B cell (primary cell): ENCODE results near the gene DIPK1A. TPM values are rescaled to one million over a fixed set of nuclear protein-coding genes. Genes with fewer than 3 reads are reported as not detected.
A peak's percentile ranks its signal among the peaks of the same experiment; 100 is the strongest.

ENCODE experiments used
- ATAC-seq: fragments of 200-7000 bp; cut with Tn5 transposase; one replicate; pipeline ENCODE4 v1.10.0; 2021; ENCODE audit warnings: low read depth, mild to moderate bottlenecking, moderate number of reproducible peaks, moderate library complexity
- CTCF ChIA-PET: fragments of 350-600 bp; sonication (Branson Sonifier 250); formaldehyde crosslinking; loops from one replicate; lab custom pipeline; 2021; ENCODE audit warnings: antibody characterized with exemption, inconsistent platforms; lab: Charles Lee
- POLR2A ChIA-PET: fragments of 350-600 bp; sonication (Branson Sonifier 250); formaldehyde crosslinking; loops from one replicate; lab custom pipeline; 2021; ENCODE audit warnings: antibody characterized with exemption; lab: Charles Lee
- DNase-seq: peaks from one replicate; pipeline ENCODE4 v3.0.0; 2013
- H2AFZ ChIP-seq: 2 replicates; pipeline ENCODE4 v1.6.1; 2012; ENCODE audit warnings: mild to moderate bottlenecking, low read depth, low read length; ENCODE audit not compliant: insufficient read depth, poor library complexity, severe bottlenecking
- H3K27ac ChIP-seq, 2 donors: 1 replicate in 1 of 2; 2 replicates in 1 of 2; pipeline ENCODE4 v1.5.1; 2012 to 2013; ENCODE audit warnings: low read length in 2 of 2, mild to moderate bottlenecking in 2 of 2, moderate library complexity in 1 of 2
- H3K27me3 ChIP-seq, 4 experiments: fragments of 200-600 bp in 1 of 4; sonication (generic) in 1 of 4; replicated peaks in 1 of 4; 1 replicate in 2 of 4; 2 replicates in 2 of 4; pipeline versions ENCODE4 v1.6.1 to v1.7.0; 2013 to 2016; ENCODE audit warnings: low read length in 3 of 4, mild to moderate bottlenecking in 2 of 4, mixed read lengths in 1 of 4, moderate library complexity in 1 of 4; ENCODE audit not compliant: insufficient read depth in 4 of 4, control insufficient read depth in 3 of 4; ENCODE audit errors: control extremely low read depth in 1 of 4
- H3K36me3 ChIP-seq, 2 experiments: replicated peaks in 1 of 2; 1 replicate in 1 of 2; 2 replicates in 1 of 2; pipeline versions ENCODE4 v1.6.1 to v1.7.1; 2013; ENCODE audit warnings: low read length in 1 of 2; ENCODE audit not compliant: insufficient read depth in 2 of 2, control insufficient read depth in 1 of 2; ENCODE audit errors: control extremely low read depth in 1 of 2, extremely low read depth in 1 of 2
- H3K4me1 ChIP-seq, 2 donors: fragments of 200-600 bp in 1 of 2; sonication (generic) in 1 of 2; 1 replicate in 1 of 2; 2 replicates in 1 of 2; pipeline versions ENCODE4 v1.5.1 to v1.6.1; 2013 to 2017; ENCODE audit warnings: low read length in 2 of 2; ENCODE audit not compliant: control insufficient read depth in 2 of 2, insufficient read depth in 2 of 2
- H3K4me2 ChIP-seq: replicated peaks from 2 replicates; pipeline ENCODE3; 2012; ENCODE audit warnings: mild to moderate bottlenecking, low read depth, low read length; ENCODE audit not compliant: poor library complexity, severe bottlenecking
- H3K4me3 ChIP-seq, 5 experiments: fragments of 200-600 bp in 1 of 5; sonication (generic) in 1 of 5; 1 replicate in 3 of 5; 2 replicates in 2 of 5; pipeline versions ENCODE4 v1.5.1 to v1.7.0; 2011 to 2016; ENCODE audit warnings: low read length in 4 of 5, mild to moderate bottlenecking in 4 of 5, low read depth in 2 of 5, control low read depth in 1 of 5, moderate library complexity in 1 of 5; ENCODE audit not compliant: insufficient read depth in 1 of 5; ENCODE audit errors: control extremely low read depth in 1 of 5, extremely low read depth in 1 of 5
- H3K79me2 ChIP-seq: fragments of 200-600 bp; sonication (generic); one replicate; pipeline ENCODE4 v1.6.0; 2016; ENCODE audit warnings: low read length; ENCODE audit not compliant: control insufficient read depth, insufficient read depth
- H3K9ac ChIP-seq: fragments of 200-600 bp; sonication (generic); 2 replicates; pipeline ENCODE4 v1.6.1; 2017; ENCODE audit warnings: mild to moderate bottlenecking, low read length, moderate library complexity
- H3K9me3 ChIP-seq, 3 donors: one replicate each; pipeline versions ENCODE4 v1.6.1 to v1.7.1; 2013; ENCODE audit warnings: low read length in 2 of 3; ENCODE audit not compliant: control insufficient read depth in 2 of 3, insufficient read depth in 1 of 3; ENCODE audit errors: control extremely low read depth in 1 of 3
- H4K20me1 ChIP-seq: 2 replicates; pipeline ENCODE4 v1.6.0; 2012; ENCODE audit warnings: mild to moderate bottlenecking, low read length; ENCODE audit not compliant: insufficient read depth, control insufficient read depth, poor library complexity, severe bottlenecking
- H3K27ac Mint-ChIP-seq: one replicate; pipeline ENCODE4 v1.8.0; 2021; ENCODE audit warnings: mixed read lengths
- H3K27me3 Mint-ChIP-seq: one replicate; pipeline ENCODE4 v1.8.0; 2021; ENCODE audit warnings: mixed read lengths
- H3K4me1 Mint-ChIP-seq: one replicate; pipeline ENCODE4 v1.8.0; 2021; ENCODE audit warnings: mixed read lengths
- H3K4me3 Mint-ChIP-seq: one replicate; pipeline ENCODE4 v1.8.0; 2021; ENCODE audit warnings: mixed read lengths
- H3K9me3 Mint-ChIP-seq: one replicate; pipeline ENCODE4 v1.8.0; 2022; ENCODE audit warnings: mixed read lengths; ENCODE audit not compliant: insufficient read depth
- CTCF ChIP-seq: fragments of 200-600 bp; IDR thresholded peaks from one replicate; pipeline ENCODE4 v1.8.0; 2022; ENCODE audit warnings: antibody characterized with exemption, mild to moderate bottlenecking
- EZH2 ChIP-seq: IDR thresholded peaks from 2 replicates; pipeline ENCODE4 v1.6.1; 2012; ENCODE audit warnings: borderline replicate concordance, low read depth, mild to moderate bottlenecking, moderate library complexity, low read length; ENCODE audit not compliant: insufficient read depth, poor library complexity, severe bottlenecking
- WGBS: methylation state at CpG from one replicate; pipeline ENCODE4 v1.1.5; 2013; ENCODE audit warnings: missing lambda C conversion rate; ENCODE audit not compliant: insufficient coverage; 5-methylcytosine and 5-hydroxymethylcytosine counted together
- intact Hi-C: fragments of 100-400 bp; cut with micrococcal nuclease; formaldehyde crosslinking; loops from one replicate; pipeline ENCODE4 v1.10.0; 2022
- polyA plus RNA-seq: library from polyadenylated mRNA; depleted of rRNA; stranded (reverse); fragments of >200 nt; gene quantifications from 2 replicates; pipeline ENCODE4 v1.2.3, GENCODE V29; 2012
- total RNA-seq, 2 donors: library from RNA; stranded (reverse); fragments of 120-200 nt in 1 of 2; gene quantifications; 1 replicate in 1 of 2; 2 replicates in 1 of 2; pipeline versions ENCODE4 v1.2.3 to v1.2.4, GENCODE V29; 2013 to 2022

Gene DIPK1A
- total and polyA plus RNA-seq, 2 donors (not counting 1 experiment from before 2014, with no cell fraction given), result 10.7 to 22.7 TPM

GRCh38 chr1:92858564-92859399, 102.5 kb downstream of the DIPK1A start:
- peaks cover 0 to 9% of the 10 kb centered on the region in 2 experiments for H3K36me3 ChIP-seq
- peak overlapping the region in 1 of 2 donors; percentile 38 for H3K27ac ChIP-seq
- H3K9me3 Mint-ChIP-seq, result no peaks in the 10 kb centered on the region
- peak overlapping the region; percentile 2 for H3K4me3 Mint-ChIP-seq
- peaks cover 20% of the 10 kb centered on the region for H4K20me1 ChIP-seq
- H3K27me3 Mint-ChIP-seq, result no peaks in the 10 kb centered on the region
- H3K9ac ChIP-seq, result no peak overlapping the region
- DNase-seq, result peak; percentile 87
- TF ChIP-seq CTCF (peak; percentile 99), EZH2 (no peak)
- H3K27me3 ChIP-seq, result no peaks in the 10 kb centered on the region
- peaks cover 31% of the 10 kb centered on the region for H3K79me2 ChIP-seq
- peak overlapping the region; percentile 37 for H3K4me2 ChIP-seq
- ChIA-PET POLR2A (interaction anchor here (0.8 to 2.8 kb wide), 3 partner anchors 101 to 103 kb away, joined by 3 to 11 read pairs (median 4); partner anchors contain the start of gene DIPK1A), CTCF (interaction anchor here (0.6 to 10.2 kb wide), 41 partner anchors 8 to 261 kb away, joined by 3 to 200 read pairs (median 6); partner anchors contain the start of genes DIPK1A and RPL5)
- peaks cover 0 to 4% of the 10 kb centered on the region in 2 donors for H3K4me1 ChIP-seq
- peak; percentile 98 for ATAC-seq
- H3K4me3 ChIP-seq, result no peak overlapping the region
- H3K27ac Mint-ChIP-seq, result peak overlapping the region; percentile 0
- WGBS, result 51% methylated on average over 5 of the region's 13 CpGs
- peaks cover 0 to 4% (median 0%) of the 10 kb centered on the region in 3 donors for H3K9me3 ChIP-seq
- H2AFZ ChIP-seq, result peak overlapping the region; percentile 41
- intact Hi-C loops, result loop anchor here (1.0 to 5.0 kb wide), 5 partner anchors 26 to 219 kb away; partner anchors contain the start of genes MTF2 and RPL5
- peaks cover 13% of the 10 kb centered on the region for H3K4me1 Mint-ChIP-seq
